ENCODE data around the gene GET4. TPM values are rescaled to one million over a fixed set of nuclear protein-coding genes. Genes with fewer than 3 reads are reported as not detected.
A peak's percentile ranks its signal among the peaks of the same experiment; 100 is the strongest.

GET4 gene
- total RNA-seq, 1 experiment from 2014 or later = 130 TPM

DNA sequence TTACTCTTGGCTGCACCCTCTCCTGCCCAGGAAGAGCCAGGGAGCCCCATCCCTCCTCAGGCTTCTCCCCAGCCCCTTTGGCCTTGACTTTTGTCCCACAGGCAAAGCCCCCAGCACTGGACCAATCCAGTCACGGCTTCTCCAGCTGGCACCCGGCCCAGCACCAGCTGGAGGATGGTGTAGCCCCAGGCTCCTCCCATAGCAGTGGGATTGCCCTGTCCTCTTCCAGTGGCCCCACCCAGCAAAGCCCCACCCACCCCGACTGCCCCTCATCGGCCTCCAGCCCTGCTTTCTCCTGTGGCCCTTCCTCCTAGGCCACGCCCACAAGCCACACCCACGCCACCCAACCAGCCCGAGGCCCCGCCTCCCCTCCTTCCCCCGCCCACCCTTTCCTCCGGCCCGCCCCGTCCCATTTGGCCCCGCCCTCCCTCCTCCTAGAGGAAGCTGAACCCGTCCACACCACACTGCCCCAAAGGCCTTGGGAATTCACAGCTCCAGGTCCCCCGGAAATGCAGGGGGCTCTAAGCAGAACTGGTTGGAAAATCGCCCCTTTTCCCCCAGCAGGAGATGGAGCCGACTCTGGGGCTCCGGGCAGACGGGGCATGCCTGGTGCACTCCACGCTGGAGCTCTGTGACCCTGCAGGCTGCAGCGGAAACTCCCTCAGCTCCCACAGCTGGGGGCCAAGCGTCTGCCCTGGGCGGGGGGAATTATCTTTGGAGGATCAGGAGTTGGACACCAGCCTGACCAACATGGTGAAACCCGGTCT is 25.2 kb downstream of the GET4 start:
- H3K4me3 ChIP-seq (ENCODE audit: low read depth, low read length) = no peak overlapping the region
- H3K27me3 Mint-ChIP-seq (ENCODE audit: insufficient read depth, unreplicated experiment) = no peaks in the 10 kb centered on the region
- H3K9me3 ChIP-seq = no peaks in the 10 kb centered on the region
- no peaks in the 10 kb centered on the region; the same call in 1 of the 2 replicates for H3K36me3 ChIP-seq (ENCODE audit: control insufficient read depth, insufficient read depth, low read length)
- no peak overlapping the region for H3K27ac Mint-ChIP-seq (ENCODE audit: unreplicated experiment)
- CTCF ChIA-PET = interaction anchor here (0.5 to 0.6 kb wide), 2 partner anchors 28 to 628 kb away, joined by 3 to 4 read pairs; no protein-coding TSS in a partner anchor
- intact Hi-C loops (cut with micrococcal nuclease; ENCODE audit: unreplicated experiment) = no loop called here
- H3K4me1 Mint-ChIP-seq (ENCODE audit: low read depth, unreplicated experiment) = no peaks in the 10 kb centered on the region
- TF ChIP-seq CTCF (IDR thresholded peaks at IDR 0.05; ENCODE audit: insufficient read depth in 1 of 2, low read depth in 1 of 2, low read length in 1 of 2, severe bottlenecking in 1 of 2, unreplicated experiment in 1 of 2) = no peak
- no peaks in the 10 kb centered on the region for H3K9me3 Mint-ChIP-seq (ENCODE audit: unreplicated experiment)
- peak; percentile 73 to 85 for DNase-seq
- no peak overlapping the region for H3K4me3 Mint-ChIP-seq (ENCODE audit: unreplicated experiment)
- POLR2A ChIA-PET = interaction anchor here (0.6 kb wide), 1 partner anchor 56 kb away, joined by 4 read pairs; no protein-coding TSS in a partner anchor
- H3K27me3 ChIP-seq (replicated peaks; ENCODE audit: control insufficient read depth, insufficient read depth, low read length) = no peaks in the 10 kb centered on the region
- no TSS peak for BruUV-seq (replicated peaks)
- peaks cover 57% of the 10 kb centered on the region for H3K36me3 Mint-ChIP-seq (ENCODE audit: insufficient read depth, unreplicated experiment)
- no peaks in the 10 kb centered on the region for H3K4me1 ChIP-seq

DNA sequence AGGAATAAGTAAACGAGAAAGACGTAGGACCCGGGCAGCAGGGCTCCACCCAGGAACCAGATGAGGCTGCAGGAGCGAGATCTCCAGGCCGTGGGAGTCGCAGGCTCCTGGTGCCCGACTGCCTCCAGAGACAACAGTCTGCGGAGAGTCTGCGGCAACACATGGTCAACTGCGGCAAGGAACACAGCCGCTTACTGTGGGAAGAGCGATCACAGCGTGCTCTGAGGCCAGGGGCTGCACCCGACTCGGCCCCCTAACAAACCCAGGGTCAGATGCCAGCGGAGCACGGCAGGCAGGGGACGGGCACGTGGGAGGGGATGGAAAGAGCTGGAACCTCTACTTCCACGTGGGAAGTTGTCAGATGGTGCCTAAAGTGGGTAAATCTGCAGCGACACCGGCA is 26.6 kb downstream of the GET4 start:
- intact Hi-C loops (cut with micrococcal nuclease; ENCODE audit: unreplicated experiment) = no loop called here
- Mint-ChIP-seq H3K4me3 (ENCODE audit: unreplicated experiment) (no peak overlapping the region), H3K4me1 (ENCODE audit: low read depth, unreplicated experiment) (no peaks in the 10 kb centered on the region), H3K36me3 (ENCODE audit: insufficient read depth, unreplicated experiment) (peaks cover 43% of the 10 kb centered on the region), H3K27ac (ENCODE audit: unreplicated experiment) (no peak overlapping the region), H3K27me3 (ENCODE audit: insufficient read depth, unreplicated experiment) (no peaks in the 10 kb centered on the region), H3K9me3 (ENCODE audit: unreplicated experiment) (no peaks in the 10 kb centered on the region)
- no peaks in the 10 kb centered on the region for H3K27me3 ChIP-seq (replicated peaks; ENCODE audit: control insufficient read depth, insufficient read depth, low read length)
- no peaks in the 10 kb centered on the region for H3K9me3 ChIP-seq
- TF ChIP-seq CTCF (IDR thresholded peaks at IDR 0.05; ENCODE audit: insufficient read depth in 1 of 2, low read depth in 1 of 2, low read length in 1 of 2, severe bottlenecking in 1 of 2, unreplicated experiment in 1 of 2) = no peak
- no peak for DNase-seq
- no peak overlapping the region for H3K4me3 ChIP-seq (ENCODE audit: low read depth, low read length)
- ChIA-PET CTCF (no interaction called here), POLR2A (no interaction called here)
- no TSS peak for BruUV-seq (replicated peaks)
- no peaks in the 10 kb centered on the region for H3K4me1 ChIP-seq
- H3K36me3 ChIP-seq (ENCODE audit: control insufficient read depth, insufficient read depth, low read length) = no peaks in the 10 kb centered on the region; the same call in 1 of the 2 replicates

GRCh38 chr7:903921-904755 is 27.8 kb downstream of the GET4 start:
- Mint-ChIP-seq H3K4me1 (ENCODE audit: low read depth, unreplicated experiment) (no peaks in the 10 kb centered on the region), H3K36me3 (ENCODE audit: insufficient read depth, unreplicated experiment) (peaks cover 31% of the 10 kb centered on the region), H3K27ac (ENCODE audit: unreplicated experiment) (no peak overlapping the region), H3K27me3 (ENCODE audit: insufficient read depth, unreplicated experiment) (no peaks in the 10 kb centered on the region), H3K9me3 (ENCODE audit: unreplicated experiment) (no peaks in the 10 kb centered on the region), H3K4me3 (ENCODE audit: unreplicated experiment) (no peak overlapping the region)
- DNase-seq = no peak
- Histone ChIP-seq H3K27me3 (replicated peaks; ENCODE audit: control insufficient read depth, insufficient read depth, low read length) (no peaks in the 10 kb centered on the region), H3K36me3 (ENCODE audit: control insufficient read depth, insufficient read depth, low read length) (no peaks in the 10 kb centered on the region; the same call in 1 of the 2 replicates), H3K9me3 (no peaks in the 10 kb centered on the region), H3K4me1 (no peaks in the 10 kb centered on the region), H3K4me3 (ENCODE audit: low read depth, low read length) (no peak overlapping the region)
- TF ChIP-seq CTCF (IDR thresholded peaks at IDR 0.05; ENCODE audit: insufficient read depth in 1 of 2, low read depth in 1 of 2, low read length in 1 of 2, severe bottlenecking in 1 of 2, unreplicated experiment in 1 of 2) = no peak
- intact Hi-C loops (cut with micrococcal nuclease; ENCODE audit: unreplicated experiment) = no loop called here
- CTCF ChIA-PET = no interaction called here
- no TSS peak for BruUV-seq (replicated peaks)
- POLR2A ChIA-PET = no interaction called here
